ENCODE data around the gene ACADSB.

ACADSB gene

GRCh38 chr10:123100030-123100762, 91.4 kb downstream of the ACADSB start:
- no peak for DNase-seq (ENCODE audit: low read depth in 2 of 2)

- DNase-seq (ENCODE audit: low read depth in 2 of 2) = no peak
Measured at GRCh38 chr10:123101872-123102271, 93.1 kb downstream of the ACADSB start.

- DNase-seq (ENCODE audit: low read depth in 2 of 2) = no peak
Measured at GRCh38 chr10:123102673-123103072, 93.9 kb downstream of the ACADSB start.

- no peak for DNase-seq (ENCODE audit: low read depth in 2 of 2)
Measured at GRCh38 chr10:123103944-123104343, 95.1 kb downstream of the ACADSB start.
